H9 (cell line): Measurements from ENCODE around the gene CAPN12. TPM values are rescaled to one million over a fixed set of nuclear protein-coding genes. Genes with fewer than 3 reads are reported as not detected.

Experiments
- DNase-seq: peaks from one replicate; pipeline ENCODE4 v3.0.0-alpha.2; 2017
- H2AFZ ChIP-seq: one replicate; pipeline ENCODE4 v1.6.1; 2013; ENCODE audit warnings: mild to moderate bottlenecking, low read length, control low read depth, moderate library complexity
- H2AK5ac ChIP-seq: 2 replicates; pipeline ENCODE4 v1.6.1; 2013; ENCODE audit warnings: low read length, control low read depth, mixed read lengths; ENCODE audit not compliant: insufficient read length
- H2BK120ac ChIP-seq: one replicate; pipeline ENCODE4 v1.6.1; 2013; ENCODE audit warnings: low read depth, mild to moderate bottlenecking, low read length, control low read depth, inconsistent platforms; ENCODE audit not compliant: poor library complexity, severe bottlenecking
- H2BK12ac ChIP-seq: 2 replicates; pipeline ENCODE4 v1.6.1; 2013; ENCODE audit warnings: low read length, control low read depth, mixed read lengths, low read depth; ENCODE audit not compliant: insufficient read length
- H2BK15ac ChIP-seq: 2 replicates; pipeline ENCODE4 v1.6.1; 2013; ENCODE audit warnings: low read depth, low read length, control low read depth
- H2BK20ac ChIP-seq: one replicate; pipeline ENCODE4 v1.6.1; 2013; ENCODE audit warnings: low read depth, mild to moderate bottlenecking, low read length, control low read depth, inconsistent platforms; ENCODE audit not compliant: poor library complexity, severe bottlenecking
- H2BK5ac ChIP-seq: 2 replicates; pipeline ENCODE4 v1.6.1; 2013; ENCODE audit warnings: low read length, control low read depth, mixed read lengths; ENCODE audit not compliant: insufficient read length
- H3K14ac ChIP-seq: 2 replicates; pipeline ENCODE4 v1.6.1; 2013; ENCODE audit warnings: low read length, control low read depth; ENCODE audit not compliant: insufficient read depth
- H3K18ac ChIP-seq: 2 replicates; pipeline ENCODE4 v1.6.1; 2013; ENCODE audit warnings: low read depth, mild to moderate bottlenecking, mixed read lengths, low read length, control low read depth; ENCODE audit not compliant: insufficient read length
- H3K23ac ChIP-seq: 2 replicates; pipeline ENCODE4 v1.6.1; 2013; ENCODE audit warnings: low read length, control low read depth, mixed read lengths, low read depth; ENCODE audit not compliant: insufficient read length
- H3K23me2 ChIP-seq: 2 replicates; pipeline ENCODE4 v1.6.1; 2013; ENCODE audit warnings: low read depth, mild to moderate bottlenecking, mixed read lengths, low read length, control low read depth; ENCODE audit not compliant: insufficient read length, poor library complexity, severe bottlenecking
- H3K27ac ChIP-seq: 2 replicates; pipeline ENCODE4 v1.5.1; 2013; ENCODE audit warnings: low read length, control low read depth, mixed read lengths, low read depth; ENCODE audit not compliant: insufficient read length
- H3K27me3 ChIP-seq: 2 replicates; pipeline ENCODE4 v1.6.1; 2013; ENCODE audit warnings: low read length, control low read depth, inconsistent platforms; ENCODE audit not compliant: insufficient read depth
- H3K4ac ChIP-seq: 2 replicates; pipeline ENCODE4 v1.6.1; 2013; ENCODE audit warnings: low read depth, mild to moderate bottlenecking, control low read depth, inconsistent platforms, low read length, moderate library complexity
- H3K4me1 ChIP-seq: 2 replicates; pipeline ENCODE4 v1.6.1; 2013; ENCODE audit warnings: low read length, control low read depth, inconsistent platforms; ENCODE audit not compliant: insufficient read depth
- H3K4me2 ChIP-seq: 2 replicates; pipeline ENCODE4 v1.6.1; 2013; ENCODE audit warnings: low read length, control low read depth, mixed read lengths; ENCODE audit not compliant: insufficient read length, insufficient read depth
- H3K56ac ChIP-seq: 2 replicates; pipeline ENCODE4 v1.6.1; 2013; ENCODE audit warnings: low read depth, mild to moderate bottlenecking, mixed read lengths, low read length, control low read depth; ENCODE audit not compliant: insufficient read length
- H3K79me1 ChIP-seq: 2 replicates; pipeline ENCODE4 v1.6.1; 2013; ENCODE audit warnings: low read depth, mild to moderate bottlenecking, moderate library complexity, low read length, control low read depth, inconsistent platforms; ENCODE audit not compliant: insufficient read depth, poor library complexity, severe bottlenecking
- H3K79me2 ChIP-seq: 2 replicates; pipeline ENCODE4 v1.6.1; 2013; ENCODE audit warnings: low read length, control low read depth, inconsistent platforms; ENCODE audit not compliant: insufficient read depth
- H3K9ac ChIP-seq: 2 replicates; pipeline ENCODE4 v1.6.1; 2013; ENCODE audit warnings: low read length, control low read depth, mixed read lengths; ENCODE audit not compliant: insufficient read length; ENCODE audit errors: extremely low read depth
- H3K9me3 ChIP-seq: one replicate; pipeline ENCODE4 v1.6.1; 2013; ENCODE audit warnings: low read depth, low read length, inconsistent platforms; ENCODE audit not compliant: control insufficient read depth
- H3T11ph ChIP-seq: one replicate; pipeline ENCODE4 v1.6.1; 2013; ENCODE audit warnings: mild to moderate bottlenecking, low read length, control low read depth, inconsistent platforms
- H4K20me1 ChIP-seq: one replicate; pipeline ENCODE4 v1.6.1; 2013; ENCODE audit not compliant: control insufficient read depth, insufficient read length, insufficient read depth
- H4K5ac ChIP-seq: 2 replicates; pipeline ENCODE4 v1.6.1; 2013; ENCODE audit warnings: low read depth, mild to moderate bottlenecking, mixed read lengths, low read length, control low read depth; ENCODE audit not compliant: insufficient read length
- H4K8ac ChIP-seq: replicated peaks from 2 replicates; pipeline ENCODE4 v1.6.1; 2013; ENCODE audit warnings: low read length, control low read depth, mixed read lengths, low read depth; ENCODE audit not compliant: insufficient read length
- H4K91ac ChIP-seq: 2 replicates; pipeline ENCODE4 v1.6.1; 2013; ENCODE audit warnings: low read depth, mild to moderate bottlenecking, moderate library complexity, mixed read lengths, low read length, control low read depth; ENCODE audit not compliant: insufficient read length
- H3K27ac Mint-ChIP-seq, 3 experiments: 2 replicates in 2 of 3; 3 replicates in 1 of 3; pipeline ENCODE4 v1.8.0; 2020 to 2021; ENCODE audit warnings: mixed read lengths in 3 of 3, mild to moderate bottlenecking in 1 of 3, moderate library complexity in 1 of 3
- H3K27me3 Mint-ChIP-seq: 2 replicates; pipeline ENCODE4 v1.8.0; 2021; ENCODE audit warnings: low read depth, mild to moderate bottlenecking, moderate library complexity, mixed read lengths
- H3K36me3 Mint-ChIP-seq, 3 experiments: 2 replicates in 2 of 3; 3 replicates in 1 of 3; pipeline ENCODE4 v1.8.0; 2020 to 2021; ENCODE audit warnings: low read depth in 3 of 3, mixed read lengths in 3 of 3; ENCODE audit not compliant: insufficient read depth in 1 of 3
- H3K4me1 Mint-ChIP-seq, 2 experiments: 2 replicates each; pipeline ENCODE4 v1.8.0; 2020; ENCODE audit warnings: mixed read lengths in 2 of 2
- H3K4me3 Mint-ChIP-seq, 2 experiments: 2 replicates in 1 of 2; 3 replicates in 1 of 2; pipeline ENCODE4 v1.8.0; 2020 to 2021; ENCODE audit warnings: mild to moderate bottlenecking in 2 of 2, mixed read lengths in 2 of 2, moderate library complexity in 1 of 2
- H3K9me3 Mint-ChIP-seq, 2 experiments: 2 replicates in 1 of 2; 3 replicates in 1 of 2; pipeline ENCODE4 v1.8.0; 2020; ENCODE audit warnings: mild to moderate bottlenecking in 2 of 2, mixed read lengths in 2 of 2, moderate library complexity in 1 of 2
- CTCF ChIP-seq: fragments of 200-600 bp; sonication (generic); conservative IDR thresholded peaks from 3 replicates; pipeline ENCODE4 v1.8.0; 2021; ENCODE audit warnings: antibody characterized with exemption, mild to moderate bottlenecking
- WGBS: extraction: QIAGEN DNeasy Blood & Tissue Kit; methylation state at CpG from one replicate; pipeline ENCODE4 v1.1.7; 2013; ENCODE audit warnings: missing lambda C conversion rate, low lambda C conversion rate, mixed read lengths; ENCODE audit not compliant: insufficient read length; ENCODE audit errors: extremely low coverage; 5-methylcytosine and 5-hydroxymethylcytosine counted together
- total RNA-seq: library from RNA; stranded (reverse); gene quantifications from 2 replicates; pipeline ENCODE4 v1.2.1, GENCODE V29; 2021

The CAPN12 gene
- total RNA-seq, 1 experiment from 2014 or later: 10.5 TPM

GRCh38 chr19:38734426-38735256 lies 9.6 kb downstream of the CAPN12 start:
- no peak overlapping the region for H3K9ac ChIP-seq
- Mint-ChIP-seq H3K27ac (peak overlapping the region in 1 of 3 experiments; percentile 89; a peak in 1 of 7 replicates), H3K4me1 (peaks cover 4 to 13% of the 10 kb centered on the region in 2 experiments), H3K27me3 (peaks cover 21% of the 10 kb centered on the region), H3K4me3 (peak overlapping the region; percentile 76 to 86), H3K36me3 (peaks cover 13 to 28% (median 26%) of the 10 kb centered on the region in 3 experiments), H3K9me3 (no peaks in the 10 kb centered on the region; a peak in 1 of 5 replicates)
- H3K27me3 ChIP-seq: no peaks in the 10 kb centered on the region; the same call in 1 of the 2 replicates
- no peak overlapping the region for H2BK5ac ChIP-seq
- H2BK15ac ChIP-seq: no peak overlapping the region
- H3K56ac ChIP-seq: no peak overlapping the region
- H4K8ac ChIP-seq: no peak overlapping the region
- no peak overlapping the region for H2AFZ ChIP-seq
- H3K79me1 ChIP-seq: no peaks in the 10 kb centered on the region
- TF ChIP-seq CTCF: no peak
- H3K9me3 ChIP-seq: no peaks in the 10 kb centered on the region
- WGBS: no CpG with 5 or more reads among the region's 13 CpGs
- H2AK5ac ChIP-seq: no peak overlapping the region
- H3K27ac ChIP-seq: no peak overlapping the region
- H4K20me1 ChIP-seq: no peaks in the 10 kb centered on the region
- DNase-seq: peak; percentile 39
- H3K4ac ChIP-seq: no peak overlapping the region
- no peaks in the 10 kb centered on the region for H3K79me2 ChIP-seq
- no peak overlapping the region for H2BK120ac ChIP-seq
- H2BK12ac ChIP-seq: no peak overlapping the region
- no peak overlapping the region for H4K91ac ChIP-seq
- H3K18ac ChIP-seq: no peak overlapping the region
- no peak overlapping the region for H4K5ac ChIP-seq
- H3K14ac ChIP-seq: no peak overlapping the region
- H3K4me1 ChIP-seq: no peaks in the 10 kb centered on the region; the same call in 1 of the 2 replicates
- peak overlapping the region; percentile 65 for H3K4me2 ChIP-seq
- no peak overlapping the region for H3K23ac ChIP-seq
- H3K23me2 ChIP-seq: peaks cover 8% of the 10 kb centered on the region
- H2BK20ac ChIP-seq: no peak overlapping the region
- H3T11ph ChIP-seq: no peak overlapping the region
